ENCODE measurements around the gene TRIM31. TPM values are rescaled to one million over a fixed set of nuclear protein-coding genes. Genes with fewer than 3 reads are reported as not detected.

Gene TRIM31
- total and polyA plus RNA-seq, 4 donors, result 0.30 to 1.4 (median 0.31) TPM; not detected in 1

GRCh38 chr6:30130179-30130679, 17.3 kb upstream of the TRIM31 start:
- 68 to 69% methylated on average over 4 of the region's 4 CpGs for WGBS, 2 donors
- TF ChIP-seq CTCF (IDR thresholded peaks at IDR 0.05; ENCODE audit: control extremely low read depth, extremely low read depth), result no peak
- ATAC-seq (ENCODE audit: insufficient read depth, low FRiP score), result no peak
- Histone ChIP-seq H3K27me3 (ENCODE audit: control insufficient read depth in 3 of 3, insufficient read depth in 3 of 3, low read length in 2 of 3) (peaks cover 0 to 58% (median 58%) of the 10 kb centered on the region in 3 donors), H3K4me1 (ENCODE audit: control insufficient read depth in 5 of 5, insufficient read depth in 5 of 5, low read length in 5 of 5) (peaks cover 0 to 9% (median 0%) of the 10 kb centered on the region in 5 donors), H3K36me3 (ENCODE audit: control insufficient read depth in 4 of 4, insufficient read depth in 4 of 4, low read length in 4 of 4) (no peaks in the 10 kb centered on the region), H3K9me3 (ENCODE audit: control insufficient read depth in 4 of 4, insufficient read depth in 3 of 4, low read length in 3 of 4) (no peaks in the 10 kb centered on the region), H3K4me3 (no peak overlapping the region), H3K9ac (ENCODE audit: insufficient read depth in 1 of 2, low read length in 2 of 2) (no peak overlapping the region), H3K27ac (ENCODE audit: low read depth in 1 of 2, low read length in 1 of 2) (no peak overlapping the region)
- DNase-seq, result no peak

- H3K27ac ChIP-seq (ENCODE audit: low read depth in 1 of 2, low read length in 1 of 2), result no peak overlapping the region
- H3K9me3 ChIP-seq (ENCODE audit: control insufficient read depth in 4 of 4, insufficient read depth in 3 of 4, low read length in 3 of 4), result no peaks in the 10 kb centered on the region
- WGBS, 2 donors, result 66 to 72% methylated on average over 10 of the region's 10 CpGs
- ATAC-seq (ENCODE audit: insufficient read depth, low FRiP score) (peak; percentile 14), DNase-seq (no peak)
- no peak for TF ChIP-seq CTCF (IDR thresholded peaks at IDR 0.05; ENCODE audit: control extremely low read depth, extremely low read depth)
- peaks cover 0 to 9% (median 0%) of the 10 kb centered on the region in 5 donors for H3K4me1 ChIP-seq (ENCODE audit: control insufficient read depth in 5 of 5, insufficient read depth in 5 of 5, low read length in 5 of 5)
- peaks cover 0 to 64% (median 63%) of the 10 kb centered on the region in 3 donors for H3K27me3 ChIP-seq (ENCODE audit: control insufficient read depth in 3 of 3, insufficient read depth in 3 of 3, low read length in 2 of 3)
- no peaks in the 10 kb centered on the region for H3K36me3 ChIP-seq (ENCODE audit: control insufficient read depth in 4 of 4, insufficient read depth in 4 of 4, low read length in 4 of 4)
- H3K9ac ChIP-seq (ENCODE audit: insufficient read depth in 1 of 2, low read length in 2 of 2), result no peak overlapping the region
- no peak overlapping the region for H3K4me3 ChIP-seq
Observed at GRCh38 chr6:30129265-30130178, 16.6 kb upstream of the TRIM31 start.

GRCh38 chr6:30127238-30128093, 14.6 kb upstream of the TRIM31 start:
- Histone ChIP-seq H3K9me3 (ENCODE audit: control insufficient read depth in 4 of 4, insufficient read depth in 3 of 4, low read length in 3 of 4) (no peaks in the 10 kb centered on the region), H3K27ac (ENCODE audit: low read depth in 1 of 2, low read length in 1 of 2) (no peak overlapping the region), H3K4me1 (ENCODE audit: control insufficient read depth in 5 of 5, insufficient read depth in 5 of 5, low read length in 5 of 5) (peaks cover 0 to 9% (median 0%) of the 10 kb centered on the region in 5 donors), H3K9ac (ENCODE audit: insufficient read depth in 1 of 2, low read length in 2 of 2) (no peak overlapping the region), H3K4me3 (no peak overlapping the region), H3K36me3 (ENCODE audit: control insufficient read depth in 4 of 4, insufficient read depth in 4 of 4, low read length in 4 of 4) (no peaks in the 10 kb centered on the region), H3K27me3 (ENCODE audit: control insufficient read depth in 3 of 3, insufficient read depth in 3 of 3, low read length in 2 of 3) (peaks cover 0 to 71% (median 67%) of the 10 kb centered on the region in 3 donors)
- 16 to 19% methylated on average over 50 of the region's 50 CpGs for WGBS, 2 donors
- no peak for TF ChIP-seq CTCF (IDR thresholded peaks at IDR 0.05; ENCODE audit: control extremely low read depth, extremely low read depth)
- peak in 2 of 3 donors; percentile 16 to 17 for DNase-seq
- ATAC-seq (ENCODE audit: insufficient read depth, low FRiP score), result no peak

Measured in lung (tissue), 12 donors.